Body of pancreas (tissue), 4 donors: Measurements from ENCODE around the gene POLR2I. TPM values are rescaled to one million over a fixed set of nuclear protein-coding genes. Genes with fewer than 3 reads are reported as not detected.

Experiments used
- ATAC-seq: fragments of 150-250 bp; one replicate; pipeline ENCODE4 v1.9.1; 2016
- DNase-seq, 4 donors: peaks; one replicate each; pipeline ENCODE4 v3.0.0-alpha.2; 2019
- H3K27ac ChIP-seq, 4 donors: fragments of 200-600 bp; sonication (generic); 1 replicate in 3 of 4; 2 replicates in 1 of 4; pipeline versions ENCODE4 v1.5.1 to v1.6.1; 2016 to 2019; ENCODE audit warnings: mild to moderate bottlenecking in 1 of 4, mixed read lengths in 1 of 4, moderate library complexity in 1 of 4
- H3K27me3 ChIP-seq, 2 donors: fragments of 200-600 bp; sonication (generic); one replicate each; pipeline ENCODE4 v1.6.0; 2016; ENCODE audit warnings: mild to moderate bottlenecking in 1 of 2
- H3K36me3 ChIP-seq, 2 donors: fragments of 200-600 bp; sonication (generic); replicated peaks in 1 of 2; 2 replicates each; pipeline ENCODE4 v1.5.1; 2016; ENCODE audit warnings: low read depth in 2 of 2; ENCODE audit not compliant: insufficient read depth in 1 of 2
- H3K4me1 ChIP-seq: fragments of 200-600 bp; sonication (generic); one replicate; pipeline ENCODE4 v1.6.0; 2016
- H3K4me3 ChIP-seq, 2 donors: fragments of 200-600 bp; sonication (generic); 1 replicate in 1 of 2; 2 replicates in 1 of 2; pipeline ENCODE4 v1.5.1; 2016 to 2019
- H3K9me3 ChIP-seq, 3 donors: fragments of 200-600 bp; sonication (generic); 1 replicate in 2 of 3; 2 replicates in 1 of 3; pipeline ENCODE4 v1.5.1; 2016
- POLR2A ChIP-seq, 3 donors: fragments of 450-650 bp; IDR thresholded peaks; one replicate each; pipeline ENCODE4 v1.6.1; 2016; ENCODE audit warnings: antibody characterized with exemption in 3 of 3, mild to moderate bottlenecking in 2 of 3
- WGBS, 2 donors: methylation state at CpG; one replicate each; pipeline ENCODE4 v1.1.5; 2017; 5-methylcytosine and 5-hydroxymethylcytosine counted together
- intact Hi-C: fragments of 100-400 bp; cut with DNase I; formaldehyde crosslinking; loops from one replicate; pipeline ENCODE4 v1.15.1; 2023
- total RNA-seq, 2 donors: library from RNA; depleted of rRNA; stranded (reverse); fragments of >200 nt; gene quantifications; one replicate each; pipeline ENCODE4 v1.1.0, GENCODE V29; 2016
- TF ChIP-seq, protein P1 (sequence below), 7 experiments: fragments of 450-650 bp in 4 of 7; fragments of 200-600 bp in 3 of 7; sonication (generic) in 3 of 7; IDR thresholded peaks; one replicate each; pipeline ENCODE4 v1.5.1; 2016 to 2019; ENCODE audit warnings: antibody characterized with exemption in 7 of 7

POLR2I gene
- total RNA-seq, 2 donors from 2014 or later, result 33.5 to 95.9 TPM

DNA sequence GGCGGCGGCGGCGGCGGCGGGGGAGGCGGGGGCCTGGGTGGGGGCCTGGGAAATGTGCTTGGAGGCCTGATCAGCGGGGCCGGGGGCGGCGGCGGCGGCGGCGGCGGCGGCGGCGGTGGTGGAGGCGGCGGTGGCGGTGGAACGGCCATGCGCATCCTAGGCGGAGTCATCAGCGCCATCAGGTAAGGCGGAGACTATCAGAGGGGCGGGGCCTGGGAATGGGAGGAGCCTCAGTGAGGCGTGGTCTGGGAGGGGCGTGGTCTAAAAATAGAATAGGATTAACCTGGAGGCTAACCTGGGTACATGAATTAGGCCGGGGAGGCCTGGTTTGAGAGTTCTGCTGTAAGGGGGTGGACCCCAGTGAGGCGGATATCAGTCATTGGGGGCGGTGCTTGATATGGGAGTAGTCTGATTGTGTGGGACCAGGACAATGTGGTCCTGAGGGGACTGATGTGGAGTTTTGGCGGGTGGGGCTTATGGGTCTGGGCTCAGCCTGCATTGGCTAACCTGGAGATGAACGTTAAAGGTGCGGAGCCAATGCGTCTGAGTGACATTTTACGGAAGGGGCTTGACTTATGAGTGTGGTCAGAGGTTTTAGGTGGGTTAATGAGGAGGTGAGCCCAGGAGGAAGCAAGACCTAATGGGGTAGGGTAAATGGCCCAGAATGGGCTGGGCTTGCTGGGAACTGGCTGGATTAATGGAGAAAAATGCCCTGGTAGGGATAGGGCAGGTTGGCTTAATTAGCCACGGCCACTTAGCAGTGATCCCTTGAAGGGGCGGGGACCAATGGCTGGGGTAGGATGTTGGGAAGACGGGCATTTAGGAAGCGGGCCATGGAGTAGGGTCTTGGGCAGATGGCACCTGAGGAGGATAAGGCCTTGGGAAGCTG is 26.6 kb upstream of the POLR2I start:
- peaks cover 8 to 24% of the 10 kb centered on the region in 2 donors for H3K36me3 ChIP-seq
- ATAC-seq (peak; percentile 61), DNase-seq (peak; percentile 86 to 91 (median 89))
- TF ChIP-seq POLR2A (IDR thresholded peaks at IDR 0.05), result peak in 2 of 3 donors; percentile 41 to 51
- TF ChIP-seq, protein P1, sequence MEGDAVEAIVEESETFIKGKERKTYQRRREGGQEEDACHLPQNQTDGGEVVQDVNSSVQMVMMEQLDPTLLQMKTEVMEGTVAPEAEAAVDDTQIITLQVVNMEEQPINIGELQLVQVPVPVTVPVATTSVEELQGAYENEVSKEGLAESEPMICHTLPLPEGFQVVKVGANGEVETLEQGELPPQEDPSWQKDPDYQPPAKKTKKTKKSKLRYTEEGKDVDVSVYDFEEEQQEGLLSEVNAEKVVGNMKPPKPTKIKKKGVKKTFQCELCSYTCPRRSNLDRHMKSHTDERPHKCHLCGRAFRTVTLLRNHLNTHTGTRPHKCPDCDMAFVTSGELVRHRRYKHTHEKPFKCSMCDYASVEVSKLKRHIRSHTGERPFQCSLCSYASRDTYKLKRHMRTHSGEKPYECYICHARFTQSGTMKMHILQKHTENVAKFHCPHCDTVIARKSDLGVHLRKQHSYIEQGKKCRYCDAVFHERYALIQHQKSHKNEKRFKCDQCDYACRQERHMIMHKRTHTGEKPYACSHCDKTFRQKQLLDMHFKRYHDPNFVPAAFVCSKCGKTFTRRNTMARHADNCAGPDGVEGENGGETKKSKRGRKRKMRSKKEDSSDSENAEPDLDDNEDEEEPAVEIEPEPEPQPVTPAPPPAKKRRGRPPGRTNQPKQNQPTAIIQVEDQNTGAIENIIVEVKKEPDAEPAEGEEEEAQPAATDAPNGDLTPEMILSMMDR (IDR thresholded peaks at IDR 0.05), result no peak
- H3K9me3 ChIP-seq, result no peaks in the 10 kb centered on the region
- peak overlapping the region; percentile 78 to 89 for H3K4me3 ChIP-seq
- H3K27ac ChIP-seq, result peak overlapping the region; percentile 97 to 99 (median 98)
- peaks cover 36% of the 10 kb centered on the region for H3K4me1 ChIP-seq
- intact Hi-C loops, result no loop called here
- 31 to 61% methylated on average over 15 to 28 of the region's 42 CpGs for WGBS, 2 donors
- no peaks in the 10 kb centered on the region for H3K27me3 ChIP-seq

GRCh38 chr19:36140304-36141038 is 25.8 kb upstream of the POLR2I start:
- ATAC-seq, result peak; percentile 13

DNA sequence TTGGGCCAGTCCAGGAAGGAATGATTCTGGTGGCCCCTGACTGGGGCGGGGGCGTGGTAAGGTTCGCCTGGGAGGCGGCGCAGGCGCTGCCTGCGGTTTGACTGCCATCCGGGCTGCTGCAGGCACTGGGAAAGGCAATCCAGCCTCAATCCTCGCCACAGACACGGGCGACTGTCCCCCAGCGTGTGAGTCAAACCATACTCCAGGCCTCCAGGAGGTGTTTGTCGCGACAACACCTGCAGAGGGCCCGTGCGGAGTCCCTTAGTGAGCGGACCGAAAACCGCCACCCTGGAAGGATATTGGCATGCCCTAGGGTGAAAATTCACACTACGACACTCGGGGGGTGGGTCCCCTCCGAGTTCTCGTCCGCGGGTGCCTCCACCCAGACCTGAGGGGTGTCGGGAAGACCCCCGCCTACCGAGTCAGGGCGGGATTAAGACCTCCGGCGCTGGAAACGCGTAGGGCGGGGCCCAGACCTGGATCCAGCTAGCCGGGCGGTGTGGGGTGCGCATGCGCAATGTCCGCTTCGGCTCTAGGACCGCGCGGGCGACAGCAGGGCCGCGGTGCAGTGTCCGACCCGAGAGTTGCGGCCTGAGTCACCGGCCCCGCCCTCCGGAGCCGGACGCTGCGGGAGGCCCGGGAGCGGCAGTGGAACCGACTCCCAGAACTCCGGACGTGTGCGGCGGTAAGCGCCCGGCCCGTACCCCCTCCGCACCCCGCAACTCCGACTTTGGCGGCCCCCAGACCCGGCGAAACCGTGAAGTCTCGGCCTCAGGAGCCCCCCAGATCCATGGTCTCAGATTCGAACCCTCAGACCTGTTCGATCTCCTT is 25.0 kb upstream of the POLR2I start, which contains the start of gene CAPNS1:
TSS of gene CAPNS1 (plus strand) at position 594 of the 831 bp plus-strand sequence. CDS start 946 bp downstream, outside the sequence.
- Histone ChIP-seq H3K27me3 (no peaks in the 10 kb centered on the region), H3K27ac (peak within 1 kb of the TSS; percentile 97 to 99 (median 98)), H3K4me1 (peaks cover 39% of the 10 kb centered on the region), H3K4me3 (peak within 1 kb of the TSS; percentile 78 to 89), H3K9me3 (no peaks in the 10 kb centered on the region), H3K36me3 (peaks cover 0 to 13% of the 10 kb centered on the region in 2 donors)
- WGBS, 2 donors, result 0 to 1% methylated on average over 2 to 75 of the region's 75 CpGs
- DNase-seq (peak; percentile 97 to 99 (median 98)), ATAC-seq (peak; percentile 90)
- intact Hi-C loops, result no loop called here
- TF ChIP-seq POLR2A (IDR thresholded peaks at IDR 0.05), result peak; percentile 94 to 98 (median 98)
- TF ChIP-seq, protein P1 (IDR thresholded peaks at IDR 0.05), result peak in 4 of 7 experiments; percentile 7 to 30 (median 28)

More at GRCh38 chr19:36140304-36141038, 25.8 kb upstream of the POLR2I start:
- 0% methylated on average over 11 to 31 of the region's 31 CpGs for WGBS, 2 donors
- intact Hi-C loops, result no loop called here
- H3K27ac ChIP-seq, result peak overlapping the region; percentile 97 to 99 (median 98)
- H3K27me3 ChIP-seq, result no peaks in the 10 kb centered on the region
- H3K9me3 ChIP-seq, result no peaks in the 10 kb centered on the region
- DNase-seq, result peak; percentile 33 to 60 (median 41)
- H3K4me1 ChIP-seq, result peaks cover 39% of the 10 kb centered on the region
- no peak for TF ChIP-seq POLR2A (IDR thresholded peaks at IDR 0.05)
- TF ChIP-seq, protein P1 (IDR thresholded peaks at IDR 0.05), result no peak
- H3K36me3 ChIP-seq, result peaks cover 0 to 17% of the 10 kb centered on the region in 2 donors
- peak overlapping the region; percentile 78 to 89 for H3K4me3 ChIP-seq

DNA sequence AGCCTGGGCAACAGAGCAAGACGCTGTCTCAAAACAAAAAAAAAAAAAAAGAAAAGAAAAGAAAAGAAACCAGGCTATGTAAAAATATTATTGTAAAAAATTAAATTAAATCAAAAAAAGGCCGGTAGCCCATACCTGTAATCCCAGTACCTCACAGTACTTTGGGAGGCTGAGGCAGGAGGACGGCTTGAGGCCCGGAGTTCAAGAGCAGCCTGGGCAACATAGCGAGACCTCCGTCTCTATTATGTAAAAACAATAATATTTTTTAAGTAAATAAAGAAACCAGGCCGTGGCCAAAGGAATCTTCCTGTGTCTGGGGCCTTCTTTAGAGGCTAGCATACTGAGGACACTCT is 24.4 kb upstream of the POLR2I start:
- Histone ChIP-seq H3K36me3 (peaks cover 0 to 11% of the 10 kb centered on the region in 2 donors), H3K27ac (peak overlapping the region; percentile 97 to 99 (median 98)), H3K4me1 (peaks cover 39% of the 10 kb centered on the region), H3K4me3 (peak overlapping the region in 1 of 2 donors; percentile 78), H3K9me3 (no peaks in the 10 kb centered on the region), H3K27me3 (no peaks in the 10 kb centered on the region)
- no peak for ATAC-seq
- TF ChIP-seq, protein P1 (IDR thresholded peaks at IDR 0.05), result no peak
- no peak for TF ChIP-seq POLR2A (IDR thresholded peaks at IDR 0.05)
- intact Hi-C loops, result no loop called here
- 49 to 54% methylated on average over 7 of the region's 7 CpGs for WGBS, 2 donors
- DNase-seq, result no peak
